ENCODE measurements around the gene P2RX4.

The P2RX4 gene

DNA sequence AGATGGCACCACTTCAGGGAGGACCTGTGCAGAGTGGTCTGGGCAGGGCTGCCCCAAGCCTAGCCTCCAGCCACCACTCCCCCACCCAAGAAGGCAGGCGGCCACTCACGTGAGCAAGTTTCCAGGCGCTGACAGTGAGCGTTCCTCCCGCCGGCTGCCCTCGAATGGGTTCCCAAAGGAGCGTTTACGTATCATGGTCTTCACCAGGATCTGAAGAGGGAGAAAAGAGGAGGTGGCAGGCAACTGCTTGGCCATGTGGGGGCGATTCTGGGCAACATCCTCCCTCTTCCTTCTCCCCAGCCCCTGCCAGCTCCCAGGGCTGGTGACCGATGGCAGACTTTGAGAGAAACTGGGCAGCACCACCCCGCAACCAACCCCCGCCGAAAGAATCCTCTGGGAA, 35.1 kb downstream of the P2RX4 start:
- in situ Hi-C loops (cut with HindIII; ENCODE audit: low pct_ligation_motif_present, low sequenced_read_pairs), result no loop called here
- peaks cover 32% of the 10 kb centered on the region for H3K36me3 ChIP-seq (replicated peaks)
- no peak overlapping the region for H3K4me3 ChIP-seq (ENCODE audit: low read depth, low read length)
- DNase-seq, result no peak
- no peak overlapping the region for H3K27ac ChIP-seq
- TF ChIP-seq, protein P1, sequence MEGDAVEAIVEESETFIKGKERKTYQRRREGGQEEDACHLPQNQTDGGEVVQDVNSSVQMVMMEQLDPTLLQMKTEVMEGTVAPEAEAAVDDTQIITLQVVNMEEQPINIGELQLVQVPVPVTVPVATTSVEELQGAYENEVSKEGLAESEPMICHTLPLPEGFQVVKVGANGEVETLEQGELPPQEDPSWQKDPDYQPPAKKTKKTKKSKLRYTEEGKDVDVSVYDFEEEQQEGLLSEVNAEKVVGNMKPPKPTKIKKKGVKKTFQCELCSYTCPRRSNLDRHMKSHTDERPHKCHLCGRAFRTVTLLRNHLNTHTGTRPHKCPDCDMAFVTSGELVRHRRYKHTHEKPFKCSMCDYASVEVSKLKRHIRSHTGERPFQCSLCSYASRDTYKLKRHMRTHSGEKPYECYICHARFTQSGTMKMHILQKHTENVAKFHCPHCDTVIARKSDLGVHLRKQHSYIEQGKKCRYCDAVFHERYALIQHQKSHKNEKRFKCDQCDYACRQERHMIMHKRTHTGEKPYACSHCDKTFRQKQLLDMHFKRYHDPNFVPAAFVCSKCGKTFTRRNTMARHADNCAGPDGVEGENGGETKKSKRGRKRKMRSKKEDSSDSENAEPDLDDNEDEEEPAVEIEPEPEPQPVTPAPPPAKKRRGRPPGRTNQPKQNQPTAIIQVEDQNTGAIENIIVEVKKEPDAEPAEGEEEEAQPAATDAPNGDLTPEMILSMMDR (IDR thresholded peaks at IDR 0.05; ENCODE audit: low read depth, low read length, missing control alignments), result no peak
- no peaks in the 10 kb centered on the region for H3K27me3 ChIP-seq (replicated peaks)

DNA sequence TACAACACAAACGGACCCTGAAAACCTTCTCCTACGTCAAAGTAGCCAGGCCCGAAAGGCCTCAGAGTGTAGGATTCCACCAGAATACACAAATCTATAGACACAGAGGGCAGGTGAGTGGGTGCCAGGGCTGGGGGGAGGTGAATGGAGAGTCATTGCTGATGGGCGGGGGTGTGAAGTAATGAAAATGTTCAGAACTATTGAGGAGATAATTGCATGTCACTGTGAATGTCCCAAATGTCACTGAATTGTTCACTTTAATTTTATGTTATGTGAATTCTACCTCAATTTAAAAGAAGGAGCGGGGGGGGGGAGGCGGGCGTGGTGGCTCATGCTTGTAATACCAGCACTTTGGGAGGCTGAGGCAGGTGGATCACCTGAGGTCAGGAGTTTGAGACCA, 36.0 kb downstream of the P2RX4 start:
- no peak overlapping the region for H3K4me3 ChIP-seq (ENCODE audit: low read depth, low read length)
- no peaks in the 10 kb centered on the region for H3K27me3 ChIP-seq (replicated peaks)
- TF ChIP-seq, protein P1 (IDR thresholded peaks at IDR 0.05; ENCODE audit: low read depth, low read length, missing control alignments), result no peak
- H3K36me3 ChIP-seq (replicated peaks), result peaks cover 38% of the 10 kb centered on the region
- H3K27ac ChIP-seq, result no peak overlapping the region
- DNase-seq, result no peak
- in situ Hi-C loops (cut with HindIII; ENCODE audit: low pct_ligation_motif_present, low sequenced_read_pairs), result no loop called here

DNA sequence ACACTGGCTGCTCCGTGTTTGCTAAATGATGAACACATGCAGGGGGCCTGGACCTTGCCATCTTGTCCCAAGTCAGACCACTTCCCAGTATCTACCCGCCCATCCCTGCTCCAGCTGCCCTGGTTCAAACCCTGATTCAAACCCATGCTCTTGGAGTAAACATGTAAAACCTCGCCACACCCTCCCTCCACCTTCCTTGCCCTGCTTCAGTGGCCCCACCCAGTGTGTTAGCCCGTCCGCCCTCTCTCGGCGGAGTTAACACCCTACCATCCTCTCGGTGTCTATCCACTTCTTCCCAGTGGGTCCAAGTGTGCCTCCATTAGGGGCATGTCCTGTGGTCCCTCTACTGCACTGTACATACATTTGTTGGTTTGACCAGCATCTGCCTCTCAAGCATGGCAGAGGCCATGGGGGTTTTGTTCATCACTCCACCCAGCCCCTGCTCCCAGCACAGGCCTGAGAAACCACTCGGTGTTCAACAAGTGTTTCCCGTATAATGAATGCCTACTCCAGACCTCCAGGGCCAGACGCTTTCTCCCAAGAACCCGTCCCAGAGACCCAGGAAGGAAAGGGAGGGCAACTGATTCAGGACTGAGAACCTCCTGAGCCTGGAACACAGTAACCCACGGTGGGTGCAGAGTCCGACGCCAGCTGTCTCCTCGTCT, 37.1 kb downstream of the P2RX4 start:
- TF ChIP-seq, protein P1 (IDR thresholded peaks at IDR 0.05; ENCODE audit: low read depth, low read length, missing control alignments), result no peak
- Histone ChIP-seq H3K27ac (no peak overlapping the region), H3K27me3 (replicated peaks) (no peaks in the 10 kb centered on the region), H3K4me3 (ENCODE audit: low read depth, low read length) (no peak overlapping the region), H3K36me3 (replicated peaks) (peaks cover 34% of the 10 kb centered on the region)
- in situ Hi-C loops (cut with HindIII; ENCODE audit: low pct_ligation_motif_present, low sequenced_read_pairs), result no loop called here
- DNase-seq, result no peak

DNA sequence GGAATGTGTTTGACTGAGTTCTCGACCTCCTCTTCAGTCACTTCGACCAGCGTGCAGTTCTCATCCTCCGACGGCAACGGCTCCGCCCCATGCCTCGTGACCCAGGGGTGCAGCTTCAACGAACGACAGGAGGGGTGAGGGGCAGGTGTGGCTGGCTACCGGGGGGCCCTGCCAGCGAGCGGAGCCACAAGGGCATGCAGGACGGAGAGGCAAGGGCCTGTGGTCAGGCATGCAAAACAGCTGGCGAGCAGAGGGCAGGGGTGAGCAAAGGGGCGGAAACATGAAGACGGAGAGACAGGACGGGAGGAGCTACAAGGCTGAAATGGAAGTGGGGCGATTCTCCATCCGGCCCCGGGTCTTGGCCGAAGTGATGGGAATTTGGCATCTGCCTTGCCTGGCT, 38.7 kb downstream of the P2RX4 start:
- no peak overlapping the region for H3K27ac ChIP-seq
- TF ChIP-seq, protein P1 (IDR thresholded peaks at IDR 0.05; ENCODE audit: low read depth, low read length, missing control alignments), result no peak
- in situ Hi-C loops (cut with HindIII; ENCODE audit: low pct_ligation_motif_present, low sequenced_read_pairs), result no loop called here
- no peak for DNase-seq
- H3K36me3 ChIP-seq (replicated peaks), result peaks cover 40% of the 10 kb centered on the region
- no peaks in the 10 kb centered on the region for H3K27me3 ChIP-seq (replicated peaks)
- no peak overlapping the region for H3K4me3 ChIP-seq (ENCODE audit: low read depth, low read length)

DNA sequence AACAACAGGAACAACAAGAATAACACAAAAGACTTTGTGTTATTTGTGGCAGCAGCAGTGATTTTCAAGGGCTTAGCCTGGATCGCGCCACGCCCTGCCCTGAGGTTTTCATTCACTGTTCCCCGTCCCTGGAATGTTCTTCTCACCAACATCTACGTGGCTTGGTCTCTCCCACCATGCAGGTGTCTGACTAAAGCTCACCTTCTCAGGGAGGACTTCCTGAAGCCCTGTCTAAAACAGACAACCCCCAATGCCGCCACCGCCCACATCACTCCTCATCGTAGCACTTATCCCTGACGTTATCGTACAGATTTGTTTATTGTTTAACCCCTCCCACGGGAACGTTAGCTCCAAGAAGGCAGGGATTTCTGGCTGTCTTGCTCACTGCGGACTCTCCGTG, 40.4 kb downstream of the P2RX4 start:
- Histone ChIP-seq H3K36me3 (replicated peaks) (peaks cover 43% of the 10 kb centered on the region), H3K27me3 (replicated peaks) (no peaks in the 10 kb centered on the region), H3K27ac (no peak overlapping the region), H3K4me3 (ENCODE audit: low read depth, low read length) (no peak overlapping the region)
- in situ Hi-C loops (cut with HindIII; ENCODE audit: low pct_ligation_motif_present, low sequenced_read_pairs), result no loop called here
- TF ChIP-seq, protein P1 (IDR thresholded peaks at IDR 0.05; ENCODE audit: low read depth, low read length, missing control alignments), result no peak
- no peak for DNase-seq

DNA sequence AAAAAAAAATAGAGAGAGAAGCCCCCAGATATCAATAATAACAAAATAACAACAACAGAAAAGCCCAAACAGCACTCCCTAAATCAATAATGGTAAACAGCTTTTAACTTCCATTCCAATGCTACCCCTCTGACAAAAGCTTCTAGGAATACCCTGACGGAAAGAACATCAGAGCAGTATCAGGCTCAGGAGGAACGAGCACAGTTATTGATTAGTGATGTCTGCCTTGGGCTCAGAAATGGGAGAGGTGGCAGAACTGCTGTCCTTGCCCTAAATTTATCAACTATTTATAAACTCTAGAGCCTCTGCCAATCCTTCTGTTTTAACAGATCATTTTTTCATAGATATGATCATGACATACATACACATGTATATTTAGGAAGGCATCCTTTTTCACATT, 41.9 kb downstream of the P2RX4 start:
- peaks cover 48% of the 10 kb centered on the region for H3K36me3 ChIP-seq (replicated peaks)
- no peaks in the 10 kb centered on the region for H3K27me3 ChIP-seq (replicated peaks)
- in situ Hi-C loops (cut with HindIII; ENCODE audit: low pct_ligation_motif_present, low sequenced_read_pairs), result no loop called here
- DNase-seq, result no peak
- no peak overlapping the region for H3K27ac ChIP-seq
- TF ChIP-seq, protein P1 (IDR thresholded peaks at IDR 0.05; ENCODE audit: low read depth, low read length, missing control alignments), result no peak
- H3K4me3 ChIP-seq (ENCODE audit: low read depth, low read length), result no peak overlapping the region

All from brain microvascular endothelial cell (primary cell).